Astrocyte of the spinal cord (primary cell): ENCODE results near the gene AHNAK.
"Not testable (repeated sequence)": the region's sequence is repeated elsewhere in the genome, so short reads cannot be mapped to it uniquely, and the experiment has no call there.

Experiments
- DNase-seq: peaks from one replicate; pipeline ENCODE4 v3.0.0; 2011; ENCODE audit warnings: low read depth, low spot score
- H3K4me3 ChIP-seq: 2 replicates; pipeline ENCODE4 v1.5.1; 2011; ENCODE audit warnings: low read depth, mild to moderate bottlenecking, low read length, moderate library complexity
- CTCF ChIP-seq: IDR thresholded peaks from 2 replicates; pipeline ENCODE4 v1.5.1; 2012; ENCODE audit warnings: low read depth, mild to moderate bottlenecking, low read length, inconsistent platforms
- in situ Hi-C: cut with HindIII; loops from 2 replicates; pipeline ENCODE4 v1.10.0; 2017; ENCODE audit warnings: low sequenced_read_pairs

Gene AHNAK

GRCh38 chr11:62553839-62554361 lies 7.3 kb upstream of the AHNAK start:
- TF ChIP-seq CTCF, result no peak
- in situ Hi-C loops, result no loop called here
- peak; percentile 89 for DNase-seq
- H3K4me3 ChIP-seq, result peak overlapping the region; percentile 9

- in situ Hi-C loops, result no loop called here
- H3K4me3 ChIP-seq, result peak overlapping the region; percentile 26
- peak; percentile 96 for DNase-seq
- TF ChIP-seq CTCF, result no peak
Observed at GRCh38 chr11:62553080-62553838, 6.7 kb upstream of the AHNAK start.

DNA sequence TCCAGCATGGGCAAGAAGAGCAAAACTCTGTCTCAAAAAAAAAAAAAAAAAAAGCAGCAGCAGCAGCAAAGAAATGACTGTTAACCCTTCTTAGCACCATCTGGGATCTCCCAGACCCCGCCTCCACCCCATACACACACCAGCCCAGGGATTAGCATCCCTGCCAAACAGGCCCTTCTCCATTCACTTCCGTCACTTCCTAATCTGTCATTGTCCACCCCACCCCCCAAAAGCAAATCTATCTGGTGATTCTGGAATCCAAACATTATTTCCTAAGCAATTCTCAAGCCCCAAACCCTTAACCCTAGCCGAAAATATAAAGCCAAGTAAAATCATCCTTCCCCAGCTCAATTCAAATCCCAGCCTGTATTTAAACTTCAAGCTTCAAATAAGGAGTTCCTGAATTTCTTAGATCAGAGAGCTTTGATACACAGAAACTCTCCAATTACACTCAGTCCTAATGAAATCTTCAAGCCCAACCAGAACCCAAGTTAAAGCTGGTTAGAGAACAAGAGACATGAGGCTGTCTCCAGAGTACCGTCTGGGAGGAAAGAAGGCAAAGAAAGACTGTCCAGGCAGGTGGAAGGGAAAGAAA lies 6.0 kb upstream of the AHNAK start:
- no peak for TF ChIP-seq CTCF
- peak overlapping the region; percentile 26 for H3K4me3 ChIP-seq
- DNase-seq, result no peak
- in situ Hi-C loops, result no loop called here

GRCh38 chr11:62550478-62550877 lies 3.9 kb upstream of the AHNAK start:
- H3K4me3 ChIP-seq, in situ Hi-C loops: not testable (repeated sequence)

DNA sequence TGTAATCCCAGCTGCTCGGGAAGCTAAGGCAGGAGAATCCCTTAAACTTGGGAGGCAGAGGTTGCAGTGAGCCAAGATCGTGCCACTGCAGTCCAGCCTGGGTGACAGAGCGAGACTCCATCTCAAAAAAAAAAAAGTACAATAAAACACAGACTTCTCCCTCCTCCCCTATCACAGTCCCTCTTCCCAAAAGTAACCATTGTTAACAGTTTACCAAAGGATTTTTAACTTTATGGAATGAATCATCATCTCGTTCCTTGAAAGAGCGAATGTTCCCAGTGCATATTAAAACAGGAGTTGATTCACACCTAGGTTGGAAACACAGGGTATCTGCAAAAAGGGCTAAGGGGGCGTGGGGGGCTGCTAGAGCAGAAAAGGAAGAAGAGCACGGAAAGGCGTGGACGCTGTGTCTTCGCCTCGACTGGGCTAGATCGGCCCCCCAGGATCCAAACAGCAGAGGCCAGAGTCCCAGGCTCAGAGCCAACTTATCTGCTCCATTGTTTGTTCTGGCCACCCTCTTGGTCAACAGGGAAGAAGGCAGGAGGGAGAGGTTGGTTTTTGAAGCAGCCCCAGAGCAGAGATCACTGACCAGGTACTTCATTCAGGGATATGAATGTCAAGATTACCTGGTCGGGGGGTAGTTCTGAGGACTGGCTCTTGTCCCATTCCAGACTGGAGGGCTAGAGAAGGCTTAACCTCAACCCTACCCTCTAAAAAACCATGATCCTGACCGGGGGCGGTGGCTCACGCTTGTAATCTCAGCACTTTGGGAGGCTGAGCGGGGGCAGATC lies 2.1 kb upstream of the AHNAK start:
- peak; percentile 34 for DNase-seq
- in situ Hi-C loops, result no loop called here
- no peak overlapping the region for H3K4me3 ChIP-seq
- TF ChIP-seq CTCF, result no peak

More at GRCh38 chr11:62550478-62550877, 3.9 kb upstream of the AHNAK start:
- DNase-seq, result not testable (repeated sequence)

- H3K4me3 ChIP-seq, result peak overlapping the region; percentile 91
- no peak for TF ChIP-seq CTCF
- in situ Hi-C loops, result no loop called here
- DNase-seq, result no peak
Observed at GRCh38 chr11:62547691-62548281, 1.2 kb upstream of the AHNAK start.
